GM20431 (cell line): Measurements from ENCODE around the gene ATP1B2.
"Not testable (repeated sequence)": the region's sequence is repeated elsewhere in the genome, so short reads cannot be mapped to it uniquely, and the experiment has no call there.

Experiments
- in situ Hi-C: fragments of 300-500 bp; cut with MseI, MboI; formaldehyde crosslinking; loops from one replicate; pipeline ENCODE4 v1.15.0; 2020; ENCODE audit warnings: low sequenced_read_pairs; ENCODE audit not compliant: unreplicated experiment

Gene ATP1B2

DNA sequence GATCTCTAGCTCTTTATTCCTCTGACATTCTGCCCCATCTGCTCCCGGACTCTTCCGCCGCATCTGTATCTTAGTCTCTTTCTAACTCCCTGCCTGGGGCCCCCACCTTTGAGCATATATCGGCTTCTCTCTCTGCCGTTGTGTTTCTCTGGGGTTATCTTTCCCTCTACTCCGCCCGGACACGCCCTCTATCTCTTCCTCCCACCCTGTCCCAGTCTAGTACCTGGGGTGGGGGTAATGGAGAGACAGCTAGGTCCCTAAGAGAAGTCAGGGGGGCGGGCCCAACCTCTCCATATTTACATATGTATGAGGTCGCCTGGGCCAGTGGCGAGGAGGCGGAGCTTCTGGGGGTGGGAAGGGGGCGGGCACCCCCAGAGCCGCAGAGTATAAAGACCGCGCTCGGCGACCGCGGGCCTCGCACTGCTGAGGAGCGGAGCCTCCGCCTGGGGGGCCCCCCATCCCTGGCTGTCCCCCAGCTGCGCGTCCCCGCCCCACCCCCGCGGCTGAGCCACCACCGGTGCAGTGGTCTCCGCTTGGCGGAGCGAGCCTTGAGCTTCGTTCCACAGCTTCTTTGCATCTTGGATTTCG lies at the start of gene ATP1B2:
Gene ATP1B2, plus strand, starts transcription at position 418 of the 588 bp plus-strand sequence. CDS start 593 bp downstream, outside the sequence.
- in situ Hi-C loops: no loop called here

DNA sequence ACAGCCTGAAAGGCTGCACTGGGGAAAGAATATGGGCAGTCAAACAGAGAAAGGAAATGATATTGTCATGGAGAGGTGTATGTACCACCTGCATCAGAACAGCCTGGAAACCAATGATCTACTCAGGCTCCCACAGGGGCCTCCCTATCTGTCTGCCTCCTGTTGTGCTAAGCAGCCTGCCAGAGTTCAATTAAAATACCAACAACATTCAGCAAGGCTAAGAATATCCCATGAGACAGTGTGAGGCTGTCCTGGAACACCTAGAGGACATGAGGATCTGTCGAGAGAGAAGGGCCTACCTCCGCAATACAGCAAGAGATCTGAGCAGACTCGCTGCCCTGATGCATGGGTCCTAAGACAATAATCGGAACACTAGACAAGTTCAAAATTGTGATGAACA lies 44.4 kb upstream of the ATP1B2 start:
- in situ Hi-C loops: no loop called here

GRCh38 chr17:7610641-7611040 lies 40.1 kb upstream of the ATP1B2 start:
- in situ Hi-C loops: no loop called here

- in situ Hi-C loops: no loop called here
Measured at GRCh38 chr17:7611635-7612293, 39.0 kb upstream of the ATP1B2 start.

GRCh38 chr17:7612294-7612640 lies 38.5 kb upstream of the ATP1B2 start:
- in situ Hi-C loops: no loop called here

DNA sequence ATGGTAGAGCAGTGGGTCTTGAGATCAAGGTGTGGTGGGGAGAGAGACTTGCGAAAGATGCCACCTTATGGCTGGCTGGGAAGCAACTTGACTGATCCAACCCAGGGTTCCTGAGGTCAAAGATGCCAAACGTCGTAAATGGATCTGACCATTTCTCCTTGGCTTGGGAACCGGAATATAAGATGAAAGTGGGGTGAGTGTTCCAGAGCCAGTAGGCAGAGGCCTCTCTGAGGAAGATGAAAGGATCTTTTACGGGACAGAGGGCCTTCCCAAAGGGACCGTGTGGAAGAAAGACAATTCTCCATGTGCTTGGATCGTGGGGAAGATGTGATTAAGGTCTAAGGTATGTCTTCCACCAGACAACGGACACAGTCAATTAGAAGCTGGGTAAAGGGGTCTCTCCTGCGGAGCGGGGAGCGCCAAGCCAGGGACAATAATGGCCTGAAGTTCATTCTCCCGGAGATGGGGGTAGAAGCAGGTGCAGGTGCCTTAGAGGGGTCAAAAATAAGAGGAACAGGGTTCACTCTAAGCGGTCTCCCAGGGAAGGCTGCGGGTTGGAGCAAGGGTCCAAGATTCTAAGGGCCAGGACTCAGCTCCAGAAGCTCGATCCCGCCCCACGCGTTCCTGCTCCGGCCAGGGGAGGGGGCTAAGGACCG lies 36.8 kb upstream of the ATP1B2 start:
- in situ Hi-C loops: no loop called here

DNA sequence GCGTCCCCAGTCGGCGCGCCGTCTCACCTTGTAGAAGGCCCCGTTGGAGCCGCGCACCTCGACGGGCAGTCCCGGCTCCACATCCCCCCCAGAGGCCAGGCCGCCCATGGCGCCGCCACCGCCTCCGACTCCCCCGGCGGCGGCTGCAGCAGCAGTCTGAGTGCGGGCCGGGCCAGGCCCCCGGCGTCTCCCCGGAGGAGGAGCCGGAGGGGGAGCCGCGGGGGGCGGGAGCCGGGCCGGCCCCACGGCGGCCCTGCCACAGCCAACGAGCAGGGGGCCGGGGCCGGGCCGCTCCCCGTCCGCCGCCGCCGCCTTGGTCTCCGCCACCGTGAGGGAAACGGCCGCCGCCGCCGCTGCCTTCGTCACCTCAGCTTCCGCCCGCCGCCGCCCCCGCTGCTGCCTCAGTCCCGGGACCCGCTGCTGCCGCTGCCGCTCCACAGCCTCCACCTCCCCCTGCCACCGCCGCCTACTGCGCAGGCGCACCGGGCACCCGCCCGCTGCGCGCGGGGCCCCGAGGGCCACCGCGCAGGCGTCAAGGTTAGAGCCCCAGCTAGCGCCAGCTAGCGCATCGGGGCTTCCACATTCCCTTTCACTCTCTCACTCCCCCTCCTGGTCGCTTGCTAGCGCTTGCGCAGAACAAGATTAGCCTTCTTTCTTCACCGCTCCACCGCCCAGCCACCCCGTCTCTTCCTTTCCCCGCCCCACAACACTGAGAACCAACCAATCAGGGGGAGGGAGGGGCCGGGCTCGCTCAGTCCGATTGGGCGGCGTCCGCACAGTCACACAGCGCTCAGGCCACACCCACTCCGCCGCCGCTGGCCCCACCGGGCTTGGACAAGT lies 36.1 kb upstream of the ATP1B2 start, which contains the start of gene FXR2:
Gene FXR2, minus strand, starts transcription at position 473 of the 840 bp plus-strand sequence. Its CDS starts 365 bp downstream, at position 108.
- in situ Hi-C loops: no loop called here

DNA sequence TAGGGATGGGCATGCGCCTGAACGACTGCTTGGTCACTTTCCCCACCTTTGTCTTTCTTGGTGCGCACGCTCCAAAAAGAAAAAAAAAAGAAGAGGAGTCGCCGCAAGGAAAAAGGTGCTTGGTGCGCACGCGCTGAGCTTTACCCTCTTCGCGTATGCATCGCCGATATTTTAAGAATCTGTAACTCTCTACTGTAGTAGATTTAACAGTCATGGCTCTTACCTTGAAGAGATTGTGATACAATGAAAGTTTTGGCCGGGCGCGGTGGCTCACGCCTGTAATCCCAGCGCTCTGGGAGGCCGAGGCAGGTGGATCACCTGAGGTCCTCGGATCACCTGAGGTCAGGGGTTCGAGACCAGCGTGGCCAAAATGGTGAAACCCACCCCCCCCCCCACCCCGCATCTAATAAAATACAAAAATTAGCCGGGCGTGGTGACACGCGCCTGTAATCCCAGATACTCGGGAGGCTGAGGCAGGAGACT lies 35.4 kb upstream of the ATP1B2 start:
- in situ Hi-C loops: no loop called here

- in situ Hi-C loops: no loop called here
Measured at GRCh38 chr17:7618608-7619007, 32.1 kb upstream of the ATP1B2 start.

- in situ Hi-C loops: no loop called here
Measured at GRCh38 chr17:7620835-7621234, 29.9 kb upstream of the ATP1B2 start.

DNA sequence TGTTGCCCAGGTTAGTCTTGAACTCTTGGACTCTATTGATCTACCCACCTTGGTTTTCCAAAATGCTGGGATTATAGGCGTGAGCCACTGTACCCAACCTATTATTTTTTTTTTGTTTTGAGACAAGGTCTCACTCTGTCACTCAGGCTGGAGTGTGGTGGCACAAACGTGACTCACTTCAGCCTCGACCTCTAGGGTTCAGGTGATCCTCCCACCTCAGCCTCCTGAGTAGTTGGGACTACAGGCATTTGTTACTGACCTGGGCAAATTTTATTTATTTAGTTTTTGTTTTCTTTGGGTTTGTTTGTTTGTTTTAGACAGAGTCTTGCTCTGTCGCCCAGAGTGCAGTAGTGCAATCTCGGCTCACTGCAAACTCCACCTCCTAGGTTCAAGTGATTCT lies 27.1 kb upstream of the ATP1B2 start:
- in situ Hi-C loops: no loop called here

- in situ Hi-C loops: not testable (repeated sequence)
Measured at GRCh38 chr17:7625749-7626148, 25.0 kb upstream of the ATP1B2 start.

GRCh38 chr17:7626307-7626706 lies 24.4 kb upstream of the ATP1B2 start:
- in situ Hi-C loops: no loop called here

- in situ Hi-C loops: no loop called here
Measured at GRCh38 chr17:7626956-7627249, 23.8 kb upstream of the ATP1B2 start.

DNA sequence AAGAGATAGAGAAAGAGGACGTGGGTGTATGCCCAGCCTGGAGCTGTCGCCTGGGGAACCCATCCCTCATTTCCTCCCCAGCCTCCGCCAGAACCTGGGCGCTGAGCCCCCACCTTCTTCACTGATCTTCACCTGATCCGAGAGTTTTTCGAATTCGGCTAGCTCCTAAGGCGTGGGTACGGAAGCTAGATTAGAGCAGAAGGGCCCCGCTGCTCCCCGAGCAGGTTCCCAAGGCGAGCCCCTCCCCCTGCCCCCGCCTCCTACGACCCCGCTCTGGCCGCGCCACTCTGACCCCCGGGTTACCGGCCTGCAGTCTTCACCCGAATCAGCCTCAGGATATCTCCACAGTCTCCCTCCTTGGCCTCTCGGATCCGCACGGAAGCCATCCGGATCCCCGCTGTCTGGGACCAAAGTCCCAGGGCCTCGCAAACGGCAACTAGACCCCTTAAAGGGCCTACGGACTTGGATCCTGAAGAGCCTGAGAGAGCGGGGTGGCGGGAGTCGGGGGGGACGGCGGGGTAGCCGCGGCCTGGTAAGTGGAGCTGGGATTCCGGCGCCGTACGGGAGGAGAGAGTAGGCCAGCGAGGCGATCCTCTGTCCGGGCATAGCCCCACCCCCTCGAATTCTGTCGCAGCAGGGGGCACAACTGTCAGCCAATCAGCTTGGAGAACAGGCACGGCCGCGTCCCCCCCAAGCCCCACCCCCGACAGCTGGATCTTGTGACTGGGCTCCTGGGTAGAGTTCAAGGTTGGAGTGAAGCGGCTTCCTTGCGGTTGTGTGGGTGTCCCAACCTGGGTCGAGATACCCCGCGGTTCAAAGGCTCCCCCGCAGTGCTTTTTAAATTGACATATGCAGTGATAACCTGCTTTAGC lies 23.2 kb upstream of the ATP1B2 start, which contains the start of gene SAT2:
Gene SAT2, minus strand, starts transcription at position 572 of the 872 bp plus-strand sequence. Its CDS starts 186 bp downstream, at position 386.
- in situ Hi-C loops: no loop called here

DNA sequence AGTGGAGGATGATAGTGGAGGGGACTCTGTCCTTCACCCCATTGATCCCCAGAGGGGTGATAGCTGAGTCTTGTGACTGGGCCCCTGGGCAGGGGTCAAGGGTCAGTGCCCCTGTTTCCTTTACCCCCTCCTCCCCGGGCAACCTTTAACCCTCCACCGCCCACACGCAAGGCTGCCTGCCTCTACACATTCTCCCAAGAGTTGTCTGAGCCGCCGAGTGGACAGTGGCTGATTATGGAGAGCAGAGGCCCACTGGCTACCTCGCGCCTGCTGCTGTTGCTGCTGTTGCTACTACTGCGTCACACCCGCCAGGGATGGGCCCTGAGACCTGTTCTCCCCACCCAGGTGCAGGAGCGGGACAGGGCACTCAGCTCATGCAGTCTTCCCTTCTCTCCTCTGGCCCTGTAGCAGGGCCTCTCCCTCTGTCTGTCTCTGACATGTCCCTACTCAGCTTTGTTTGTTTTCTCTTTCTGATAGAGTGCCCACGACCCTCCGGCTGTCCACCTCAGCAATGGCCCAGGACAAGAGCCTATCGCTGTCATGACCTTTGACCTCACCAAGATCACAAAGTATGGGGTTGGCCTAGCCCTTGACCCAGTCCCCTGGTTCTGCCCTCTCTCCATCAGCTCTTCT lies 20.7 kb upstream of the ATP1B2 start, which contains the start of gene SHBG:
Gene SHBG, plus strand, starts transcription at position 197 of the 633 bp plus-strand sequence. Its CDS starts 38 bp downstream, at position 235.
- in situ Hi-C loops: no loop called here

- in situ Hi-C loops: no loop called here
Measured at GRCh38 chr17:7631398-7632380, 19.0 kb upstream of the ATP1B2 start.

DNA sequence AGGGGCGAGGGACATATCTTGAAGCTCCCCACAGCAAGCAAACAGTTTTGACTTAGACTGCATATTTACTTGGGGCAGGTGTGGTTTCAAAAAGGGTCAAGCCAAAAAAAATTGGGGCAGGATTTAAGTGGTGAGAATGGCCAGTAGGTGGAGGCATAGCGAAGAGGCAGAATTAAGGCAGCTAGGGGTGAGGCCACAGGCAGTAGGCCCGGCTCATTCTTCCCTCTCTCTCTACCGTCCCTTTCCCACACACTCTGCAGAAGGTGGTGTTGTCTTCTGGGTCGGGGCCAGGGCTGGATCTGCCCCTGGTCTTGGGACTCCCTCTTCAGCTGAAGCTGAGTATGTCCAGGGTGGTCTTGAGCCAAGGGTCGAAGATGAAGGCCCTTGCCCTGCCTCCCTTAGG lies 18.2 kb upstream of the ATP1B2 start:
- in situ Hi-C loops: no loop called here
